ENCODE measurements around the gene DOCK1.

The DOCK1 gene

DNA sequence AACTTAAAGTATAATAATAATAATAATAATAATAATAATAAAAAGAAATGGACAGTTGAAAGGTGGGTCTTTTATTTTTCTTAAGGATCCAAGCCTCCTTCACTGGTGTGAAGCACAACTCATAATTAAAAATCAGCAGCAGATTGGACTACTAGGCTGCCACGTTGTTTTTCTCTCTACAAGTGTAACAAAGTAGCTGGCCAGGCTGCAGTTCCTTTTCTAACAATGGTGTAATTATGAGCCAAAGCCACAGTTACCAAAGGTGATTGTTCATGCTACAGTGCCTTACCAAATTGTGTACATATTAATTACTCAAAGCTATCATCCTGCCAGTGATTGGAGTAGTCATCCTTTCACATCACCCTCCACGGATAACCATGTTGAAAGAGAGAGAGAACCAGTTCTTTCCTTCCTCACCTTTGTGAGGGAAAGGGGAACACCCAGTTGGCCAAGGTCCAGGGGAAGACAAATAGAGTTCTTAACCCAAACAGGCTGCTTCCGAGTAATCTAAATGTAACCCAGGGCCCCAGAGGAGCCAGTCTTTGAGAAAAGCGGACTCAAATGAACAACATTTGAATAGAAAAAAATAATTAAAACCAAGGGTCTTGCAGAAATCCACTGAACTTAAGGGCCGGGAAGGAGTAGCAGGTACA, 557.5 kb downstream of the DOCK1 start:
- no peak overlapping the region for H3K4me3 ChIP-seq (ENCODE audit: low read length)
- DNase-seq (ENCODE audit: low read depth), result peak; percentile 17
- TF ChIP-seq, protein P1, sequence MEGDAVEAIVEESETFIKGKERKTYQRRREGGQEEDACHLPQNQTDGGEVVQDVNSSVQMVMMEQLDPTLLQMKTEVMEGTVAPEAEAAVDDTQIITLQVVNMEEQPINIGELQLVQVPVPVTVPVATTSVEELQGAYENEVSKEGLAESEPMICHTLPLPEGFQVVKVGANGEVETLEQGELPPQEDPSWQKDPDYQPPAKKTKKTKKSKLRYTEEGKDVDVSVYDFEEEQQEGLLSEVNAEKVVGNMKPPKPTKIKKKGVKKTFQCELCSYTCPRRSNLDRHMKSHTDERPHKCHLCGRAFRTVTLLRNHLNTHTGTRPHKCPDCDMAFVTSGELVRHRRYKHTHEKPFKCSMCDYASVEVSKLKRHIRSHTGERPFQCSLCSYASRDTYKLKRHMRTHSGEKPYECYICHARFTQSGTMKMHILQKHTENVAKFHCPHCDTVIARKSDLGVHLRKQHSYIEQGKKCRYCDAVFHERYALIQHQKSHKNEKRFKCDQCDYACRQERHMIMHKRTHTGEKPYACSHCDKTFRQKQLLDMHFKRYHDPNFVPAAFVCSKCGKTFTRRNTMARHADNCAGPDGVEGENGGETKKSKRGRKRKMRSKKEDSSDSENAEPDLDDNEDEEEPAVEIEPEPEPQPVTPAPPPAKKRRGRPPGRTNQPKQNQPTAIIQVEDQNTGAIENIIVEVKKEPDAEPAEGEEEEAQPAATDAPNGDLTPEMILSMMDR (IDR thresholded peaks at IDR 0.05; ENCODE audit: insufficient read depth, low read depth, low read length, missing control alignments), result no peak

DNA sequence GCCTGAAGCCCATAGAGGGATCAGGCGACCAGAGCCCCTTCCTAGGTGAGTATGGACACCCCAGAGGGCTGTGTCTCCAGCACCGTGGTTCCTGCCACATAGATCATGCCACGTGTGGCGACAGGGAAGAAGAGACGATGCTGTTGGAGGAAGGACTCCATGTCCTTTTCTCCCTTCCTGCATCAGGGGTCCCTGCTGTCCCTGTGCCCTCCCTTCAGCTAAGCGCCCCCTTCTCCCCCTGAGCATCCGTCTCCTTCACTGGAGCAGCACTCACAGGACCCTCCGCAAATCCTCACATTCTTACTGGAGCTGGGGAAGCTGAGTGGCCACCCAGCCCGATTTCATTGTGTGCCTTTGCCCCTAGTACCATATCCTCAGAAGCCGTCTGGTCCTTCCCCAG, 558.3 kb downstream of the DOCK1 start:
- H3K4me3 ChIP-seq (ENCODE audit: low read length), result no peak overlapping the region
- TF ChIP-seq, protein P1 (IDR thresholded peaks at IDR 0.05; ENCODE audit: insufficient read depth, low read depth, low read length, missing control alignments), result no peak
- no peak for DNase-seq (ENCODE audit: low read depth)

DNA sequence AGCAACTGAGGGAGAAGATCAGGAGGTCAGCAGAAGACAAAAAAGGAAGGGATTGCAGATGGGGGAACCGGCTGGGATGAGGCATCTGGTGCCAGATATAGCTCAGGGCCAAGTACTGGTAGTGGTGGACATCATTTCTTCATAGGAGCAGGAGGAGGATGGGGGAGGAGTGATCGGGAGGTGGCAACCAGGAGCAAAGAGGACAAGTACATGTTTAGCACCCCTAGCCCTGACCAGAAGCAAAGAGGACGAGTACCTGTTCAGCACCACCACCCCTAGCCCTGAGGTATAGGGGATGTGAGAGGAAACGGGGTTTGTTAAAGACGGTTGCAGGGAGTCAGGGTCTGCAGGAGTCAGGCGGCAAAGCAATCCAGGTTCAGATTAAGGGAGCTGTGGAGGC, 559.3 kb downstream of the DOCK1 start:
- TF ChIP-seq, protein P1 (IDR thresholded peaks at IDR 0.05; ENCODE audit: insufficient read depth, low read depth, low read length, missing control alignments), result no peak
- no peak for DNase-seq (ENCODE audit: low read depth)
- H3K4me3 ChIP-seq (ENCODE audit: low read length), result no peak overlapping the region

GRCh38 chr10:127467811-127468210, 562.6 kb downstream of the DOCK1 start:
- TF ChIP-seq, protein P1 (IDR thresholded peaks at IDR 0.05; ENCODE audit: insufficient read depth, low read depth, low read length, missing control alignments), result no peak
- DNase-seq (ENCODE audit: low read depth), result no peak
- H3K4me3 ChIP-seq (ENCODE audit: low read length), result no peak overlapping the region

- no peak for DNase-seq (ENCODE audit: low read depth)
- TF ChIP-seq, protein P1 (IDR thresholded peaks at IDR 0.05; ENCODE audit: insufficient read depth, low read depth, low read length, missing control alignments), result no peak
- no peak overlapping the region for H3K4me3 ChIP-seq (ENCODE audit: low read length)
Measured at GRCh38 chr10:127468632-127469031, 563.4 kb downstream of the DOCK1 start.

GRCh38 chr10:127470911-127471310, 565.7 kb downstream of the DOCK1 start:
- TF ChIP-seq, protein P1 (IDR thresholded peaks at IDR 0.05; ENCODE audit: insufficient read depth, low read depth, low read length, missing control alignments), result no peak
- H3K4me3 ChIP-seq (ENCODE audit: low read length), result no peak overlapping the region
- no peak for DNase-seq (ENCODE audit: low read depth)

- DNase-seq (ENCODE audit: low read depth), result no peak
- H3K4me3 ChIP-seq (ENCODE audit: low read length), result no peak overlapping the region
- TF ChIP-seq, protein P1 (IDR thresholded peaks at IDR 0.05; ENCODE audit: insufficient read depth, low read depth, low read length, missing control alignments), result no peak
Measured at GRCh38 chr10:127472976-127473375, 567.7 kb downstream of the DOCK1 start.

Data from epithelial cell of esophagus (primary cell).